ENCODE results near the gene TARS3.

TARS3 gene

GRCh38 chr15:101731746-101732145 is 7.5 kb upstream of the TARS3 start:
- Histone ChIP-seq H3K27me3 (ENCODE audit: insufficient read depth, poor library complexity, severe bottlenecking) (no peaks in the 10 kb centered on the region), H3K4me1 (ENCODE audit: insufficient read depth, poor library complexity, severe bottlenecking) (no peaks in the 10 kb centered on the region), H3K27ac (ENCODE audit: poor library complexity, severe bottlenecking) (no peak overlapping the region), H3K36me3 (ENCODE audit: low read depth) (no peaks in the 10 kb centered on the region), H3K9me3 (ENCODE audit: severe bottlenecking) (no peaks in the 10 kb centered on the region), H3K4me3 (ENCODE audit: severe bottlenecking) (no peak overlapping the region)
- TF ChIP-seq, protein P1, sequence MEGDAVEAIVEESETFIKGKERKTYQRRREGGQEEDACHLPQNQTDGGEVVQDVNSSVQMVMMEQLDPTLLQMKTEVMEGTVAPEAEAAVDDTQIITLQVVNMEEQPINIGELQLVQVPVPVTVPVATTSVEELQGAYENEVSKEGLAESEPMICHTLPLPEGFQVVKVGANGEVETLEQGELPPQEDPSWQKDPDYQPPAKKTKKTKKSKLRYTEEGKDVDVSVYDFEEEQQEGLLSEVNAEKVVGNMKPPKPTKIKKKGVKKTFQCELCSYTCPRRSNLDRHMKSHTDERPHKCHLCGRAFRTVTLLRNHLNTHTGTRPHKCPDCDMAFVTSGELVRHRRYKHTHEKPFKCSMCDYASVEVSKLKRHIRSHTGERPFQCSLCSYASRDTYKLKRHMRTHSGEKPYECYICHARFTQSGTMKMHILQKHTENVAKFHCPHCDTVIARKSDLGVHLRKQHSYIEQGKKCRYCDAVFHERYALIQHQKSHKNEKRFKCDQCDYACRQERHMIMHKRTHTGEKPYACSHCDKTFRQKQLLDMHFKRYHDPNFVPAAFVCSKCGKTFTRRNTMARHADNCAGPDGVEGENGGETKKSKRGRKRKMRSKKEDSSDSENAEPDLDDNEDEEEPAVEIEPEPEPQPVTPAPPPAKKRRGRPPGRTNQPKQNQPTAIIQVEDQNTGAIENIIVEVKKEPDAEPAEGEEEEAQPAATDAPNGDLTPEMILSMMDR (IDR thresholded peaks at IDR 0.05; ENCODE audit: poor library complexity, severe bottlenecking): no peak
- ATAC-seq (ENCODE audit: low read depth): no peak
- no peak for DNase-seq (ENCODE audit: low spot score)

DNA sequence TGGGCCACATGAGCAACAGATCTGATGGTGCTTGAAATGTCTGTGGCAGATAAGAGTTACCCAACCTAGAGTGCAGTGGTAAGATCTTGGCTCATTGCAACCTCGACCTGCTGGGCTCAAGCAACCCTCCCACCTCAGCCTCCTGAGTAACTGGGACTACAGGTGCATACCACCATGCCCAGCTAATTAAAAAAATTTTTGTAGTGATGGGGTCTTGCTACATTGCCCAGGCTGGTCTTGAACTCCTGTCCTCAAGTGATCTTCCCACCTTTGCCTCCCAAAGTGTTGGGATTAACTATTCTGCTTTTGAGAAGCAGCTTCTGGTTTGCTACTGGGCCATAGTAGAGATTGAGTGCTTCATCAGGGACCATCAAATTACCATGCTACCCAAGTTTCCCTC is 2.9 kb upstream of the TARS3 start:
- H3K9me3 ChIP-seq (ENCODE audit: severe bottlenecking): no peaks in the 10 kb centered on the region
- no peaks in the 10 kb centered on the region for H3K36me3 ChIP-seq (ENCODE audit: low read depth)
- H3K27ac ChIP-seq (ENCODE audit: poor library complexity, severe bottlenecking): no peak overlapping the region
- TF ChIP-seq, protein P1 (IDR thresholded peaks at IDR 0.05; ENCODE audit: poor library complexity, severe bottlenecking): no peak
- DNase-seq (ENCODE audit: low spot score) (no peak), ATAC-seq (ENCODE audit: low read depth) (no peak)
- H3K4me1 ChIP-seq (ENCODE audit: insufficient read depth, poor library complexity, severe bottlenecking): peaks cover 3% of the 10 kb centered on the region
- H3K4me3 ChIP-seq (ENCODE audit: severe bottlenecking): no peak overlapping the region
- no peaks in the 10 kb centered on the region for H3K27me3 ChIP-seq (ENCODE audit: insufficient read depth, poor library complexity, severe bottlenecking)

GRCh38 chr15:101725073-101725472 is 800 bp upstream of the TARS3 start:
- Histone ChIP-seq H3K27ac (ENCODE audit: poor library complexity, severe bottlenecking) (no peak overlapping the region), H3K27me3 (ENCODE audit: insufficient read depth, poor library complexity, severe bottlenecking) (no peaks in the 10 kb centered on the region), H3K4me1 (ENCODE audit: insufficient read depth, poor library complexity, severe bottlenecking) (peaks cover 3% of the 10 kb centered on the region), H3K36me3 (ENCODE audit: low read depth) (peaks cover 16% of the 10 kb centered on the region; the same call in 1 of the 2 replicates), H3K4me3 (ENCODE audit: severe bottlenecking) (no peak overlapping the region), H3K9me3 (ENCODE audit: severe bottlenecking) (no peaks in the 10 kb centered on the region)
- TF ChIP-seq, protein P1 (IDR thresholded peaks at IDR 0.05; ENCODE audit: poor library complexity, severe bottlenecking): no peak
- DNase-seq (ENCODE audit: low spot score): no peak
- ATAC-seq (ENCODE audit: low read depth): no peak

DNA sequence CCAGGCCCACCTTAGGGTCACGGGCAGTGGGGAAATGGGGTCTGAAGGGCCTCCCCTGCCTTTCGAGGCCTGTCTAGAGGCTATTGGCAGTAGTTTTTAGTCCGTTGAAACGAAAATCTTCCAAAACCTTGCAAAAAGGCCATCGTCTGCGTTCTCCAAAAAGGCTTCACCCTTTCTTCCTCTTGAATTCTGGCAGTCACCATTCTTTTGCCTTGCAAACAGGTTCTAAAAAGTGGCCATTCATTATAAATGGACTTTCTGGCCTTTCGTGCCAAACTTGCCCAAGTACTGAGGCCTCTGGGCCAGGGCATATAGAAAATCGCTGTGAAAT is 367 bp upstream of the TARS3 start:
- DNase-seq (ENCODE audit: low spot score): no peak
- no peak for ATAC-seq (ENCODE audit: low read depth)

DNA sequence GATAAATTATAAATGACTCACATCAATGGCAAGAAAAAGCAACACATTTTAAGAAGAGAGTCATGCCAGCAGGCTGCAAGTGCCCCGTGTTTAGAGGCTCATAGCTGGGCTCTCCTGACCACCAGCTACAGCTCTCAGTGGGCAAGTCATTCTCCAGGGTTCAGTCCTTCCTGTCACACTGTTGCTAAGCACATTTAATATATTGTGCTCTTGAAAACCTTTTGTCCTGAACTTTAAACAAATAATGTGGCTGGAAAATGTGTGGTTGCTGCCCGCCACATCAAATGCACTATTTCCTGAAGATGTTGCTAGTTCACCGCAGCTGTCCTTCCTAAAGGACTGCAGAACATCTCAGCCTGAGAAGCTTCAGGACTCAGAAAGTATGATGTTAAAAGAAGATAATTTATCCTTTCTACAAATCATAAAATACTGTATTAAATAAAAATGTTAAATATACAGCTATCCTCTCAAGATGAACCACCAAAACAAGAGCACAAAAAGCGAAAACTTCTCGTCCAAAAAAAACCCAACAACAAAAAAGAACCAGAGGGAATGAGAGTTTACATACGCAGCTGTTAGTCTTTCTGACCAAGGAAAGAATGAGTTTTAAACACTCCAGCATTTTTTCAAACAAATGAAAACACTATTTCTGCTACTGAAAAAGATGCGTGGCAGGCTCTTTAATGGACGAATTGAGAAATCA is 951 bp downstream of the TARS3 start:
- ATAC-seq (ENCODE audit: low read depth): no peak
- Histone ChIP-seq H3K36me3 (ENCODE audit: low read depth) (peaks cover 18% of the 10 kb centered on the region; the same call in 1 of the 2 replicates), H3K4me1 (ENCODE audit: insufficient read depth, poor library complexity, severe bottlenecking) (peaks cover 3% of the 10 kb centered on the region), H3K27ac (ENCODE audit: poor library complexity, severe bottlenecking) (peak overlapping the region; percentile 34), H3K4me3 (ENCODE audit: severe bottlenecking) (peak overlapping the region; percentile 77), H3K27me3 (ENCODE audit: insufficient read depth, poor library complexity, severe bottlenecking) (no peaks in the 10 kb centered on the region), H3K9me3 (ENCODE audit: severe bottlenecking) (no peaks in the 10 kb centered on the region)
- TF ChIP-seq, protein P1 (IDR thresholded peaks at IDR 0.05; ENCODE audit: poor library complexity, severe bottlenecking): no peak
- DNase-seq (ENCODE audit: low spot score): no peak

More for the DNA sequence above, 367 bp upstream of the TARS3 start:
- TF ChIP-seq, protein P1 (IDR thresholded peaks at IDR 0.05; ENCODE audit: poor library complexity, severe bottlenecking): no peak
- H3K27me3 ChIP-seq (ENCODE audit: insufficient read depth, poor library complexity, severe bottlenecking): no peaks in the 10 kb centered on the region
- H3K4me3 ChIP-seq (ENCODE audit: severe bottlenecking): no peak overlapping the region
- H3K36me3 ChIP-seq (ENCODE audit: low read depth): peaks cover 18% of the 10 kb centered on the region; the same call in 1 of the 2 replicates
- no peak overlapping the region for H3K27ac ChIP-seq (ENCODE audit: poor library complexity, severe bottlenecking)
- peaks cover 3% of the 10 kb centered on the region for H3K4me1 ChIP-seq (ENCODE audit: insufficient read depth, poor library complexity, severe bottlenecking)
- H3K9me3 ChIP-seq (ENCODE audit: severe bottlenecking): no peaks in the 10 kb centered on the region

Measured in RWPE2 (cell line).